ENCODE measurements around the gene SF3B2.

Gene SF3B2

DNA sequence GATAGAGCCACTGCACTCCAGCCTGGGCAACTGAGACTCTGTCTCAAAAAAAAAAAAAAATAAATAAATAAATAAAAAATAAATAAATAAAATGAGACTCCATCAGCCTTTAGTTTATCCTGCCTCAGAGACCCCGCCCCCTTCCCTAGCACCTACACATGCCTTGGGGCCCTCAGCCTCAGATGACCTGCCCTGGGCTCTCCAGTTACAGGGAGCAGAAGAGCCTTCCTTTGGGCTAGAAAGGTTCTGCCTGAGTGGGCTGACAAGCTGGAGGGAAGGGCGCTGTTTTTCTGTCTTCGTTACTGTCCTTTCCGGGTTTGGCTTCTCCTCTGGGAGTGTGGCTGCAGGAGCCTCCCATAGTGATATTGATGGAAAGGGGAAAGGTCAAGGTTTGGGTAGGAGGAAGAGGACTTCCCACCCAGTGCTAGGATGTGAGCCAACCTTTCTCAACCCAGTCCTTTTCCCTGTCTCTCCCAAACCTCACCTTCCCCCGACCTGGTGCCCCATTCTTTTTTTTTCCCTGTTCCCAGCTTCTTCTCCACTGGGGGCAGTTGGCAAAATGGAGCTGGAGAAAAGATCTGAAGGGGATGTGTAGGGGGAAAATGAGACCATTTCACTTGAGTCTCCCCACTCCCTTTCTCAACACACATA is 1.5 kb upstream of the SF3B2 start:
- DNase-seq (ENCODE audit: low read depth), result no peak

DNA sequence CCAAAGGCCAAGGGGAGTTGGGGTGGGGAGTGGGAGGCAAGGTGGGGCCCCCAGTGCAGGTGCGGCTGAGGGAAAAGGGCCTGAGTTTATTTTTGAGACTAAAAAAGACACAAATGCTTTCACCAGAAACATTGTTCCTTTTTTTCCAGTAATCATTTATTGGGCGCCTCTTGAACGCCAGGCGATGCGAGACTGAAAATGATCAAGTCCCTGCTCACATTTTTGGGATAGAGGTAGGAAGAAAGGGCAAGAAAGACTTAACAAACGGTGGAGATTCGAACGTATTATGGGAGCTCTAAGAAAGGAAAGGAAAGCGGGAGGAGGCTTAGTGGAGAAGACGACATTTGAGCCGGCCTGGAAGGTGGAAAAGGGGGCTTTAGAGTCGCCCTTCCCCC is 796 bp upstream of the SF3B2 start:
- no peak for DNase-seq (ENCODE audit: low read depth)

DNA sequence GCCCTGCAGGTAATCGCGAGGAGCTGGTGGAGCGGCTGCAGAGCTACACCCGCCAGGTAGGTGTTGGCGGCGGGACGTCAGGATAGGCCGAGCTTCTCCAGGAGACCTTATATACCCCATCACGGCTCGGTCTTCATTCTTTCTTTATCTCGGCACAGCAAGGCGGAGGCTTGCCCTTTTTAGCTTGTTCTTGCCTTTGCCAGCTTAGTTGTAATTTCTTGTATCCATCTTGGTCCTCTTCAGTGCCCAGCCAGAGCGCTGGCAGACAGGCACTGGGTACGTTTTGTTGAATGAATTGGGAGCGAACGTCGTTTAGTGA is 459 bp downstream of the SF3B2 start:
- no peak for DNase-seq (ENCODE audit: low read depth)

DNA sequence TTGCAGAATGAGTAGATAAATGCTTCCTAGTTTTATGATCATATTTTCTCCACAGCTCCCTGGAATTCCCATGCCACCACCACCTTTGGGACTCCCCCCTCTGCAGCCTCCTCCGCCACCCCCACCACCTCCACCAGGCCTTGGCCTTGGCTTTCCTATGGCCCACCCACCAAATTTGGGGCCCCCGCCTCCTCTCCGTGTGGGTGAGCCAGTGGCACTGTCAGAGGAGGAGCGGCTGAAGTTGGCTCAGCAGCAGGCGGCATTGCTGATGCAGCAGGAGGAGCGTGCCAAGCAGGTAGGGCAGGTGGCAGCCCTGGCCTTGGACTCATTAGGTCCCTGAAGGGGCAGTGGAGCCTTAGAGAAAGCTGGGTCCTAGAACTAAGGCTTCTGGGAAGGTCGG is 2.9 kb downstream of the SF3B2 start:
- DNase-seq (ENCODE audit: low read depth), result no peak

DNA sequence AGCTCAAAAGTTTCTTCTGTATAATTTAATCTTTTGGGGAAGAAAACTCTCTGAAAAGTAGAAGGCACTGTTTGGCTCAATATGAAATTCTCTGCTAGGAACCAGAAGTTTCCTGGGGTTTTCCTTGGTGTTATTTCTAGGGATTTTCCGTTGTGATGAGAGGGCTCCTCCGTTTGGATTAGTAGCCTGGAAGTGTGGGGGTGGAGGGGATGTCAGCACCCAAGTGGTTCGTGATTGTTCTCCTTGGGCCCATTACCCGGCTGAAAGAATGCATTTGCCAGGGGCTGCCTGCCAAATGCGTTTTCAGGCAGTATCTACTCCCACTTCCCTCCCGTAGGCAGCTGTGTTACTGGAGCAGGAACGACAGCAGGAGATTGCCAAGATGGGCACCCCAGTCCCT is 4.3 kb downstream of the SF3B2 start:
- no peak for DNase-seq (ENCODE audit: low read depth)

DNA sequence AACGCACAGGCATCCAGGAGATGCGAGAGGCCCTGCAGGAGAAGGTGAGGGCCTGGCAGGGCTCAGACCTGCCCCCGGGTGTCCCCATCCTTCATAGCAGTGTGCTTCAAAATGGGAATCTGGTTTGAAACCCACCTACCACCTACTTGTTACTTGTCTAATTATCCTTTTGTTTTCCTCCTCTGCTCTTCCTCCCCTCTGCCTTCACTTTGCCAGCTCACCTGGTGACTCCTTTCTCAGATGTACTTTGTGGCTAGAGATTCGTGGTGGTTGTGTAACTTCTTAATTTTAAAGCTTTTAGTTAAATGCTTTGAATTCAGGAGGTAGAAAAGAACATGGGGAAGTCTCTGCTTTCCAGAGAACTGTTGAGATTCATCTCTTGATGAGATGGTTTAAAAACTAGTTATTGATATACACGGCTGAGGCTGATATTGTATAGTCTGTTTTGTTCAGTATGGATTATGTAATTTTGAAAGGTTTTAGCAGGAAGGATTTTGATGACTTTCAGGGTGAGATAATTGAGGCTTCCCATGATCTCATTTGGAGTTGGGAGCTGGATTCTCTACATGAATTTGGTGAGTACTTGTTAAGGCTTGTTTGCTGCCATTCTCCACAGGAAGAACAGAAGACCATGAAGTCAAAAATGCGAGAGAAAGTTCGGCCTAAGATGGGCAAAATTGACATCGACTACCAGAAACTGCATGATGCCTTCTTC is 8.0 kb downstream of the SF3B2 start:
- DNase-seq (ENCODE audit: low read depth), result no peak

DNA sequence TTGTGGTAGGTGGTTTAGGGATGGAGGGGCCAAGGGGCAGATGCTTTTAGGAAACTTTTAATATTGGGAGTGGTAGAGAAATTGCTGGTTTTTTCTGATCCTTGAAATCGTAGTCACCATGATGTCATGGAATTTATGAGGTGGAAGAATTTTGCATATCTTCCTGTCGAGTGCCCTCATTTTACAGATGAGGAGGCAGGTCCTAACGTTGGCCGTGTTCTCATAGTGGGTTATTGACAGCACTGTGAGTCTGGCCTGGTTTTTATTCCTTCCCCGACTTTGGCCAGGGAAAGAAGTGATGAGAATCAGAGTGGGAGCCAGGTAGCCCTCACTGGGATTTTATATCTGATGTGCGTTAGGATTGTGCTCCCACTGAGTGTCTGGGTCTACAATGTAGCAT is 9.1 kb downstream of the SF3B2 start:
- DNase-seq (ENCODE audit: low read depth), result no peak

DNA sequence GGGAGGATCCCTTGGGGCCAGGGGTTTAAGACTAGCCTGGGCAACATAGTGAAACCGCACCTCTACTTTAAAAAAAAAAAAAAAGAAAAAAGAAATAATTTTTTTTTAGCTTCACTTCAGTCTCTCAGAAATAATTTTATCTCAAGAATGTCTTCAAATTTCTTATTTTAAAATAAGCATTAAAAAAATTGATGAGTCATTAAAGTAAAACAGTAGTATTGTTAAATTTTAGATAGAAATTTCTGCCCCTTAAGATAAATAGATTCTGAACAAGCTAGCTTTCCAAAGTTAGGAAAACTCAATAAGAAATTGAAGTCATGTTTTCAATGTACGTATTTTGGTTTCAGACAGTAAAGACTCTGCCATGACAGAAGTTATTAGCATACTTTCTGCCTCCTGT is 10.2 kb downstream of the SF3B2 start:
- no peak for DNase-seq (ENCODE audit: low read depth)

DNA sequence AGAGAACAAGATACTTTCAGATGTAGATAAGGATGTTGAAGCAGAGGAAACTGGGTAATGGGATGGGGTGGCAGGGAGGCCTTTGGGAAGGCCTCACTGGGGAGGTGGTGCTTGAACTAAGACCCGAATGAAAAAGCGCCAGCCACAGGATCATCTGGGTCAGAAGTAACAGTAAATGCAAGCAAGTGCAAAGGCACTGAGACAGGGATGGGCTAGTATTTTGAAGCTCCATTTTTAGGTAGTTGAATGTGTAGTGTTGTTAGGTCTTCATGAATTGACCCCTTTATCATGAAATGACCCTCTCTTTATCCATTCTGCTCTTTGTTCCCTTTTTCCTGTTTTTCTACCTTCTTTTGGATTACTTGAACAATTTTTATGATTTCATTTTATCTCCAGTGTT is 11.7 kb downstream of the SF3B2 start:
- no peak for DNase-seq (ENCODE audit: low read depth)

DNA sequence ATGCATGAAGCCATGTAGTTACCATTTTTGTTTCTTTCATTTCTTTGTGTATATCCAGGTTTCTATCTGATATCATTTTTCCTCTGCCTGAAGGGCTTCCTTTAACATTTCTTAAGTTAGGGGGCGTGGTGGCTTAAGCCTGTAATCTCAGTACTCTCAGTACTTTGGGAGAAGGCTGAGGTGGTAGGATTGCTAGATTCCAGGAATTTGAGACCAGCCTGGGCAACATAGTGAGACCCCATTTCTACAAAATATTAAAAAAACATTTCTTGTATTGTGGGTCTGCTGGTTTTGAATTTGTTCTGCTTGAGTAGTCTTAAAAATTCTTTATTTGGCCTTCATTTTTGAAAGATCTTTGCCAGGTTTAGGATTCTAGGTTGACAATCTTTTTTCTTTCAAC is 12.4 kb downstream of the SF3B2 start:
- no peak for DNase-seq (ENCODE audit: low read depth)

DNA sequence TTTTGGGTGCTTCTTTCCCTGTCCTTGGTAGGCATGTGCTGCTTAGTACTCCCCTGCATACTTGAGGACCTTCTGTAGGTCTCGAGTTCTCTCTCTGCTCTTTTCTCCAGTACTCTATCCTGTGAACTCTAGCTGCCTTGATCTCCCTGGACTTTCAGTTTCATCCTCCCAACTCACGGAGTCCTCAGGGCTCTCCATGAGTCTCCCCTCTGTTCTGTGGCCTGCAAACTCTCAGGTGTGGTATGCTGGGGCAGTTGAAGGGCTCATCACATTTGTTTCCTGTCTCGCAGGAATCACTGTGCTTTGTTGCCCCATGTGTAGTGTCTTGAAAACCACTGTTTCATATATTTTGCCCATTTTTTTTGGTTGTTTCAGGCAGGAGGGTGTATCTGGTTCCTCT is 14.6 kb downstream of the SF3B2 start:
- no peak for DNase-seq (ENCODE audit: low read depth)

DNA sequence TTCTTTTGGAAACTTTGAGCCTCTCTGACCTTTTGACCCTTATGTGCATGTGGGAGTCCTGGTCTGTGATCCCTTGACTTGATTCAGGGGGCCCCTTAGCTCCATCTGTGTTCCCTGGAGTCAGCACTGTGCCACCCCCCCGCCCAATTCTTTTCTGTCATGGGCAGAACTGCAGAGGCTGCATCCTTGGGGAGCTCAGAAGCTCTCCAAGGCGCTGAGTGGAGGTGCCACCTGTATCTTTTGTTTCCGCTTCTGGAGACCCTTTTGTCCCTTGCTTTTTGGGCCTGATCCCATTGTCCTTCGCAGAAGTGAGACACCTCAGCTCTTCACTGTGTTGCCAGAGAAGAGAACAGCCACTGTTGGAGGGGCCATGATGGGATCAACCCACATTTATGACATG is 15.5 kb downstream of the SF3B2 start:
- DNase-seq (ENCODE audit: low read depth), result no peak

DNA sequence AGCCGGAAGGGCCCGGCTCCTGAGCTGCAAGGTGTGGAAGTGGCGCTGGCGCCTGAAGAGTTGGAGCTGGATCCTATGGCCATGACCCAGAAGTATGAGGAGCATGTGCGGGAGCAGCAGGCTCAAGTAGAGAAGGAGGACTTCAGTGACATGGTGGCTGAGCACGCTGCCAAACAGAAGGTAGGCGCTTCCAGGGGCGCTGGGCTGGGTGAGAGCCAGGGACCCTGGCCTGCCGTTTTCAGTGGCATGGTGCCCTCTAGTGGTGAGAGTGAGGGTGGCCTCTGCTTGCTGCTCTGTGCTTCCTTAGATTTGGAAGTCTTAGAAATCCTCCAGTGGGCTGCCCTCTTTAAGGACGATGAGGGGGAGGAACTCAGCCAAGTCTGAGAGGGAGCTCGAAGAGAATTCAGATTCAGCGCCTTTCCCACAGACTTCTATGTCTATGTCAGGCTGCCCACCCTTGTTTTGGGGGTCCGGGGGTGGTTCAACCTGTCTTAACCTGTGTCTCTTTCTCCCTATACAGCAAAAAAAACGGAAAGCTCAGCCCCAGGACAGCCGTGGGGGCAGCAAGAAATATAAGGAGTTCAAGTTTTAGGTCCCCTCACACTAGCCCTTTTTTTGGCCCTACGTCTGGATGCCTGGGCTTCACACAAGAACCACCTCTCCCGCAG is 16.1 kb downstream of the SF3B2 start:
- DNase-seq (ENCODE audit: low read depth), result peak; percentile 77

DNA sequence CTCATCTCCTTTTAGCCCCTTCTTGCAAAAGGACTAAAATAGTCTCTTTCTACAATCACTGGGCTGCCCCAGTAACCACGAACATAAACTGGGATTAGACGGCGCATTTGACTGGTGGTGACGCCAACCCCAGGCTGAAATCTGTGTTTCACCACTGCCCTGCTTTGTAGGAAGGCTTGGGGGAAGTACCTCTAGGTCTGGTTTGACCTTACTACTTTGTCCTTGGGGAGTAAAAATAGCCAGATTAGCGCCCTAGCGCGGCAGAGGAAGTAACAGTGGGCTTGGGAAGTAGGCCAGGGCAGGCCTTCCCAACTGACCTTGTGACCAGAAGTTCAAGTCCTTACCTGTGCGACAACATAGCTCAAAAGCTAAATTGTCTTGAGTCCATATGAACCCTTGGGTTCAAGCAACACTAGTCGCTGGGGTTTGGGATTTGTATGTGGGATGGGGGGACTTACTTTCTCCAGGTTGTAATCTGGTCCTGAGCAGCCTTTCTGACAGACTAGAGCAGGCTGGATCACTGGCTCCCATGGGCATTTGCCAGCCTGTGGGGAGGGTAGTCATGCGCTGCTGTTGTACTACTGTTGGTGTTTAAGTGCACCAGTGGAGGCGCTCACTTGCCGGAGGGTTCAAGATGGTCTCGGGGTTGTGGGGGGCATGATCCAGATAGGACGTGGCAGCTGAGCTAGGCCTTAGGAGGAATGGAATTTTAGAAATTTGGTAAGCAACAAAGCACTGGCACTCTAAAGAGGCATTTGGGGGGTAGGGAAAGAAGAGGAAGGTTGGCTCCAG is 17.0 kb downstream of the SF3B2 start:
- DNase-seq (ENCODE audit: low read depth), result peak; percentile 67

DNA sequence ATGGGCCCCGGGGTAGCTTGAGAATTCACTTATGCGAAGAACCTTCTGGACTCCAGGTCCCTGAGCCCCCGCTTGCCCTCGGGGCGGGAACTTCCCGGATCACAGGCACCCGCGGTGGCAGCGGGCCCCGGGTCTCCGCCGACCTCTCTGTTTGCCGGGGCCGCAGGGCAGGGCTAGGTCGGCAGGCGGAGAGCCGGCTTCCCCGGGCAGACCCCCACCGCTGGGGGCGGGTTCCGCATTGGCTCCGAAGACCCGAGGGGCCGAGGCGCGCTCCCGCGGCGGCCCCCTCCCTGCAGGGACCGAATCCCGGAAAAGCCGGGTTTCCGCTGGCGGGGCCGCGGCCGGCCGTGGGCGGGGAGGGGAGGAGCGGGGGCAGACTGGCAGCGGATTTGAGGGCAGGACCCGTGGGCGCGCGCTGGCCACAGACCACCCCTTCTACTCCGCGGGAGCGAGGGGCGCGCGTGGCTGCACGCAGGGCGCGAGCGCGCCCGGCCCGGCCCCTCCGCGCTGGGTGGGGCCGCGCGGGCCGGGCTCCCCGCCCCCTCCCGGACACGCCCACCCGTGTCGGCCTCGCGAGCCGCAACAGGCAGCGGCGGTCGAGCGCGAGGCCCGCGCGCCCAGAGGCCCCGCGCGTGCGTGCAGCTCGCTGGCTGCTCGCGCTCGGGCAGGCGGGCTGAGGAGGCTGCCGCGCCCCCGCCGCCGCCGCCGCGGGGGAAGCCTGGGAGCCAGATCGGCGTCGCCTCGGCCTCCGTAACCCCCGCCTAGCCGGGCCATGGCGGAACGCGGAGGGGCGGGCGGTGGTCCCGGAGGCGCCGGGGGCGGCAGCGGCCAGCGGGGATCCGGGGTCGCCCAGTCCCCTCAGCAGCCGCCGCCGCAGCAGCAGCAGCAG is 17.8 kb downstream of the SF3B2 start, which contains the start of gene PACS1:
PACS1 (plus strand) TSS at position 558 of the 889 bp plus-strand sequence; CDS start at position 773, 215 bp downstream.
- peak; percentile 75 for DNase-seq (ENCODE audit: low read depth)

DNA sequence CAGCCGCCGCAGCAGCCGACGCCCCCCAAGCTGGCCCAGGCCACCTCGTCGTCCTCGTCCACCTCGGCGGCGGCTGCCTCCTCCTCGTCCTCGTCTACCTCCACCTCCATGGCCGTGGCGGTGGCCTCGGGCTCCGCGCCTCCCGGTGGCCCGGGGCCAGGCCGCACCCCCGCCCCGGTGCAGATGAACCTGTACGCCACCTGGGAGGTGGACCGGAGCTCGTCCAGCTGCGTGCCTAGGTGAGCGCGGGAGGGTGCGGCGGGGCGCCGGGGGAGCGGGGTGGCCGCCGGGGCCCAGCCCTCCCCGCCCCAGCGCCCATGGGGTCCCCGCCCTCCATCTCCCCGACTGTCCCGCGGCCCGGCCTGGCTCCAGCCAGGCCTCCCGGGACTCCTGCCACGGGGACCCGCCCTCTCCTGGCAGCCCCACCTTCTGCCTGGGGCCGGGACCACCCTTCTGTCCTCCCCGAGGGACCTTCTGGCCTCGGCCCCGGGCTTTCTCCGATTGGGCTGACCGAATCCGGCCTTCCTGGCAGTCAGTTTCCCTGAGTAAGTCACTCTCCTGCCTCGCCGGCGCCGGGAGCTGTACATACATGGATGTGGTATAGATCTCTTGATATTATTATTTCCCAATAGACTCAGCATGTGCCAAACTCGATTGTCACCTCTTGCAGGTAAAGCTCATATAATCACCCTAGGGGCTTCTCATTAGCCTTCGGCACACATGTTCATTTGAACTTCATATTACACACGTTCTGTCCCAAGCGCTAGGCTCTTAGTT is 18.6 kb downstream of the SF3B2 start:
- DNase-seq (ENCODE audit: low read depth), result peak; percentile 68

DNA sequence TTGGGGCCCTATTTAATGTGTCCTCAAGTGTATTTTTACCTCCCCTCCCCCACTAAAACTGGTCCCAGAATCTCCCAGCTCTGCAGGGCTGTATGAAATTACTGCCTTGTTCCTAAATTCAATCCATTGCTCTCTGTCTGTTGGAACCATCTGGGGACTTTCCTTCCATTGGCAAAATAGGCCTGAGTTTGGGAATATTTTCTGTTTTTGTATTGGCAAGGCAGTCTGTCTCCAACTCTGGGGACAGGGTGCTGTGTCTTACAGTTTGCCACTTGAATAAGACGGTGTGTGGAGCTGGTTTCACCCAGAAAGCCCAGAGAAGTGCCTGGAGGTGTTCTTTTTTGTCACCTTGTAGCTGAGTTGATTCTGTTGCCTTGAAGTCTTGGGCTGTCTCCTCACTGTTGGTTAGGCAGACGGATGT is 19.2 kb downstream of the SF3B2 start:
- DNase-seq (ENCODE audit: low read depth), result peak; percentile 29

DNA sequence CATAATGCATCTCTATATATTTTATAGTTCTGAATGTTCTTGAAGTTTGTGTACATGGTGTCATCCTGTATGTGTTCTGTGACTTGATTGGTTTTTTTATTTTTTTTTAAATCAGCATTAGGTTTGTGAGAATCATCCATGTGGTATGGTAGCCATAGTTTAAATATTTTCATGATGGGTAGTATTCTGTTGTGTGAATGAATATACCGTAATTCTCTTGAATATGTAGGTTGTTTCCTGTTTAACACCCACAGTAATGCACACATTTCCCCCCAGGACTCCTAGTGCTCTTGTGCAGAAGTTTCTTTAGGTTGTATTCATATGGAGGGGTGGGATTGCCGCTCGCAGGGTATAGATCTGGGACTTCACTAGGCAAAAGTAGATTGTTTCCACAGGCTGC is 19.9 kb downstream of the SF3B2 start:
- DNase-seq (ENCODE audit: low read depth), result peak; percentile 47

DNA sequence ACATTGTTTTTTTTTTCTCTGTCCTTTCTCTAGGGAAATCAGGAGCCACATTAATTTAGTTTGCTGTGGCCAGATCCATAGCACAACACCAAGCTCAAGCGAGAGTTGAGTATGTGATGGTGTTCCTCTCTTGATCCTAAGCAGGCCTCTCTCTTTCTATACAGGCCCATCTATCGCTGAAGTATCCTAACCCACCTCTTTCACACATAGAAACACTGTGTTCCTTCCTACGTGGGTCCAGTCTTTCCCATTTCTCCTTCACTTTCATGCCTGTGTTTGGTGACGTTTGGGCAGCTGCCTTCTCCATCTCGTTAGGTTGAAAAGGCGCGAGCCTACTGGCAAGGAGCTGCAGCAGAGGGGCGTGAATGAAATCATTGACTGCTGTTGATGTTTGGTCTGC is 20.4 kb downstream of the SF3B2 start:
- no peak for DNase-seq (ENCODE audit: low read depth)

DNA sequence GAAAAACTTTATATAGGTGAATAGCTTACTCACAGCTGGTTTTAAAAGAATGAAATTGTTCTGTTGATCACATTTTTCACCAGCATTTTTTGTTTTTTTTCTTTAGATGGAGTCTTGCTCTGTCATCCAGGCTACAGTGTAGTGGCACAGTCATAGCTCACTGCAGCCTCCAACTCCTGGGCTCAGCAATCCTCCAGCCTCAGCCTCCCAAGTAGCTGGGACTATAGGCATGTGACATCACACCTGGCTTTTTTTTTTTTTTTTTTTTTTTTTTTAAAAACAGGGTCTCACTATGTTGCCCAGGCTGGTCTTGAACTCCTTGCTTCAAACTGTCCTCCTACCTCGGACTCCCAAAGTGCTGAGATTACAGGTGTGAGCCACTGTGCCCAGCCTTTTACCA is 21.5 kb downstream of the SF3B2 start:
- DNase-seq (ENCODE audit: low read depth), result no peak

DNA sequence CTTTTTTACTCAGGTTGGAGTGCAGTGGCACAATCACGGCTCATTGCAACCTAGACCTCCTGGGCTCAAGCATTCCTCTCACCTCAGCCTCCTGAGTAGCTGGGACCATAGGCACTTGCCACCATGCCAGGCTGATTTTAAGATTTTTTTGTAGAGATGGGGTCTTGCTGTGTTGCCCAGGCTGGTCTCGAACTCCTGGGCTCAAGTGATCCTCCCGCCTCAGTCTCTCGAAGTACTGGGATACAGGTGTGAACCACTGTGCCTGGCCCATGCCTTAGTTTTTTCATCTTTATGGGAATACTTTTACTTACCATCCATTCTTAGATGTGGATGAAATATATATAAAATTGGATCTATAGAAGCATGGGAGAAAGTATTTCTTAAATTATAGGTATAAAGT is 23.1 kb downstream of the SF3B2 start:
- DNase-seq (ENCODE audit: low read depth), result no peak

Data from ELR (cell line).